GM18951 (cell line): Measurements from ENCODE around the gene ADK.

Source experiments
- POLR2A ChIP-seq: IDR thresholded peaks from 4 replicates; pipeline ENCODE4 v1.6.1; 2011; ENCODE audit warnings: mild to moderate bottlenecking; ENCODE audit not compliant: insufficient read length, insufficient read depth; ENCODE audit errors: extremely low read depth
- in situ Hi-C: fragments of 300-500 bp; cut with MboI; formaldehyde crosslinking; loops from one replicate; pipeline ENCODE4 v1.12.0; 2022; ENCODE audit warnings: low sequenced_read_pairs, mixed read lengths, inconsistent platforms; ENCODE audit not compliant: unreplicated experiment

The ADK gene

GRCh38 chr10:74365109-74365508, 214.1 kb downstream of the ADK start:
- no peak for TF ChIP-seq POLR2A
- in situ Hi-C loops: no loop called here

- TF ChIP-seq POLR2A: no peak
- in situ Hi-C loops: no loop called here
Observed at GRCh38 chr10:74371696-74372095, 220.7 kb downstream of the ADK start.

- TF ChIP-seq POLR2A: no peak
- in situ Hi-C loops: no loop called here
Observed at GRCh38 chr10:74373059-74373458, 222.0 kb downstream of the ADK start.

- in situ Hi-C loops: no loop called here
- TF ChIP-seq POLR2A: no peak
Observed at GRCh38 chr10:74377476-74377875, 226.5 kb downstream of the ADK start.

GRCh38 chr10:74379474-74379873, 228.5 kb downstream of the ADK start:
- in situ Hi-C loops: no loop called here
- no peak for TF ChIP-seq POLR2A

GRCh38 chr10:74380795-74381194, 229.8 kb downstream of the ADK start:
- TF ChIP-seq POLR2A: no peak
- in situ Hi-C loops: no loop called here

- TF ChIP-seq POLR2A: no peak
- in situ Hi-C loops: no loop called here
Observed at GRCh38 chr10:74381291-74381853, 230.4 kb downstream of the ADK start.

GRCh38 chr10:74382663-74383062, 231.6 kb downstream of the ADK start:
- no peak for TF ChIP-seq POLR2A
- in situ Hi-C loops: no loop called here

GRCh38 chr10:74383642-74384041, 232.6 kb downstream of the ADK start:
- TF ChIP-seq POLR2A: no peak
- in situ Hi-C loops: no loop called here

- in situ Hi-C loops: no loop called here
- TF ChIP-seq POLR2A: no peak
Observed at GRCh38 chr10:74384615-74385183, 233.7 kb downstream of the ADK start.

GRCh38 chr10:74388801-74389200, 237.8 kb downstream of the ADK start:
- no peak for TF ChIP-seq POLR2A
- in situ Hi-C loops: no loop called here

- TF ChIP-seq POLR2A: no peak
- in situ Hi-C loops: no loop called here
Observed at GRCh38 chr10:74391786-74392185, 240.8 kb downstream of the ADK start.

- in situ Hi-C loops: no loop called here
Observed at GRCh38 chr10:74394416-74394969, 243.5 kb downstream of the ADK start.

GRCh38 chr10:74400186-74400585, 249.2 kb downstream of the ADK start:
- in situ Hi-C loops: no loop called here
- TF ChIP-seq POLR2A: no peak

More at GRCh38 chr10:74394416-74394969, 243.5 kb downstream of the ADK start:
- no peak for TF ChIP-seq POLR2A
